ENCODE data around the gene IL1RAPL2.

DNA sequence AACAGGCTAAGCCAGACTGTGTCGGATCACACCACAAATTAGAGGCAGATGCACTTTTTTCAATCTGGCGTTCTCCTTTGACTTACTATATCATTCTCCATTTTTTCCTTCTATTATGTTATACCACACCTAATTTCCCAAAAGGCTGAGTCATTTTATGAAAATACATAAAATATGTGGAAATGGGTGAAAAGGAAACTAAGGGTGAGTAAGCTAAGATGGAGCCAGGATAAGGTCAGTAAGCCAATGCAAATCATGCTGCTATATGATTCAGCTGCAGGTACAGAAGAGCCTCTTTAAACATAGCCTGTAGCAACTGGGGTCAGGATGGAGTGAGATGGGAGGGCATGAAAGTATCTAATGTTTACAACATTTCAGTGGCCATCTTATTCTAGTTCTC, 748.5 kb downstream of the IL1RAPL2 start:
- TF ChIP-seq, protein P1, sequence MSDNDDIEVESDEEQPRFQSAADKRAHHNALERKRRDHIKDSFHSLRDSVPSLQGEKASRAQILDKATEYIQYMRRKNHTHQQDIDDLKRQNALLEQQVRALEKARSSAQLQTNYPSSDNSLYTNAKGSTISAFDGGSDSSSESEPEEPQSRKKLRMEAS (IDR thresholded peaks at IDR 0.05), result no peak
- TF ChIP-seq, protein P2, sequence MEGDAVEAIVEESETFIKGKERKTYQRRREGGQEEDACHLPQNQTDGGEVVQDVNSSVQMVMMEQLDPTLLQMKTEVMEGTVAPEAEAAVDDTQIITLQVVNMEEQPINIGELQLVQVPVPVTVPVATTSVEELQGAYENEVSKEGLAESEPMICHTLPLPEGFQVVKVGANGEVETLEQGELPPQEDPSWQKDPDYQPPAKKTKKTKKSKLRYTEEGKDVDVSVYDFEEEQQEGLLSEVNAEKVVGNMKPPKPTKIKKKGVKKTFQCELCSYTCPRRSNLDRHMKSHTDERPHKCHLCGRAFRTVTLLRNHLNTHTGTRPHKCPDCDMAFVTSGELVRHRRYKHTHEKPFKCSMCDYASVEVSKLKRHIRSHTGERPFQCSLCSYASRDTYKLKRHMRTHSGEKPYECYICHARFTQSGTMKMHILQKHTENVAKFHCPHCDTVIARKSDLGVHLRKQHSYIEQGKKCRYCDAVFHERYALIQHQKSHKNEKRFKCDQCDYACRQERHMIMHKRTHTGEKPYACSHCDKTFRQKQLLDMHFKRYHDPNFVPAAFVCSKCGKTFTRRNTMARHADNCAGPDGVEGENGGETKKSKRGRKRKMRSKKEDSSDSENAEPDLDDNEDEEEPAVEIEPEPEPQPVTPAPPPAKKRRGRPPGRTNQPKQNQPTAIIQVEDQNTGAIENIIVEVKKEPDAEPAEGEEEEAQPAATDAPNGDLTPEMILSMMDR (IDR thresholded peaks at IDR 0.05), result no peak
- TF ChIP-seq POLR2A (IDR thresholded peaks at IDR 0.05; ENCODE audit: low read length), result no peak
- TF ChIP-seq, protein P3, sequence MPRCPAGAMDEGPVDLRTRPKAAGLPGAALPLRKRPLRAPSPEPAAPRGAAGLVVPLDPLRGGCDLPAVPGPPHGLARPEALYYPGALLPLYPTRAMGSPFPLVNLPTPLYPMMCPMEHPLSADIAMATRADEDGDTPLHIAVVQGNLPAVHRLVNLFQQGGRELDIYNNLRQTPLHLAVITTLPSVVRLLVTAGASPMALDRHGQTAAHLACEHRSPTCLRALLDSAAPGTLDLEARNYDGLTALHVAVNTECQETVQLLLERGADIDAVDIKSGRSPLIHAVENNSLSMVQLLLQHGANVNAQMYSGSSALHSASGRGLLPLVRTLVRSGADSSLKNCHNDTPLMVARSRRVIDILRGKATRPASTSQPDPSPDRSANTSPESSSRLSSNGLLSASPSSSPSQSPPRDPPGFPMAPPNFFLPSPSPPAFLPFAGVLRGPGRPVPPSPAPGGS (IDR thresholded peaks at IDR 0.05), result no peak
- no peak for TF ChIP-seq JUN (IDR thresholded peaks at IDR 0.05)
- TF ChIP-seq SMC3 (IDR thresholded peaks at IDR 0.05), result no peak
- no peak for TF ChIP-seq HDAC2 (IDR thresholded peaks at IDR 0.05)
- TF ChIP-seq FOSL2 (IDR thresholded peaks at IDR 0.05), result no peak
- no peak for TF ChIP-seq FOSL2 (CRISPR knock-in tag; IDR thresholded peaks at IDR 0.05)
- TF ChIP-seq EP300 (IDR thresholded peaks at IDR 0.05), result no peak
- no peak for TF ChIP-seq CHD4 (IDR thresholded peaks at IDR 0.05; ENCODE audit: borderline replicate concordance)
- TF ChIP-seq RFX5 (IDR thresholded peaks at IDR 0.05), result no peak
- no peak for TF ChIP-seq KDM1A (IDR thresholded peaks at IDR 0.05; ENCODE audit: low read depth)
- no peak for TF ChIP-seq PHF8 (IDR thresholded peaks at IDR 0.05; ENCODE audit: borderline replicate concordance, low read depth)
- TF ChIP-seq ZFP36 (IDR thresholded peaks at IDR 0.05; ENCODE audit: borderline replicate concordance, partially characterized antibody), result no peak
